NCI-H1048 (cell line): ENCODE results near the gene SLC25A28.

Experiments
- DNase-seq: peaks from one replicate; lab custom pipeline; 2025; lab: John Stamatoyannopoulos, UW

Gene SLC25A28

GRCh38 chr10:99583687-99584086, 36.6 kb downstream of the SLC25A28 start:
- no peak for DNase-seq

DNA sequence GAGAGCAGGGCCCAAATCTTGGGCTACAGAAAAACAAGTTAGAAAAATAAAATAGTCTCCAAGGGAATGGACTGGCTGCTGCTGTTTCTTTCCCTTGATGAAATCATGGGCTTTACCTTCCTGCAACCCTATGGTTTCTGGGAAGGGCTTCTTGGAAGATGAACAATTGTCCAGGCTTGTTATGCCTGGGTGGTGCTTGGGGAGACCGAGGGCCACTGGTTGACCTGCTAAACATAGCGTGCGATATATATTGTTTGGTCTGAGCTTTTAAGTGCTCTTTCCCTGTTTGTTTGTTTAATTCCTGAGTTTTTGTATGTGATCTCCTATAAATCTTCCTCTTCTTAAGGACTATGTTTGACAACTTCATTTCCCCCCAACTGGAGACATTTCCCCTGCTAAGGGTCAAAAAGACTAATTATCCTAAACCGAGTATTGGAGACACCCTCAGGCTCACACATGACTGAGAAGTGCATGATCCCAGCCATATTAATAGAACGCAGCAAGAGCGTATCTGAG, 37.9 kb downstream of the SLC25A28 start:
- DNase-seq: no peak

GRCh38 chr10:99579971-99580370, 40.3 kb downstream of the SLC25A28 start:
- no peak for DNase-seq

DNA sequence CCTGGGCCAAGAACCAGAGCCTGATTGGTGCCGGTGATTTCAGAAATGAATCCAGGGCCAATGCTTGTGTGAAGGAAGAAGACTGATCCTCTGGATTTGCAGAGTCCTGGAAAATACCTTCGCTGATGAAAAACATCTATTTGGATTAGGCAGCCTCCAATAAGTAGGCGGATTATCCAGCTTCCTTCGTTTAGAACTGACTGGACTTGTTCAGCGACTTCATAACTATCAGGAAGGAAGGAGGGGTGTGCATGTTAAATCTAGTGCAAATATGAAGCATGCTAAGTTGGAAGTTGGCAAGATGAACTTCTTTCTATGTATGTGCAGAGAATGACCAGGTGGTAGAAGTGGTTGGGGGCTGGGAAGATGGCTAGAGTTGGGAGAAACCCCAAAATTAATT, 46.4 kb downstream of the SLC25A28 start:
- no peak for DNase-seq

DNA sequence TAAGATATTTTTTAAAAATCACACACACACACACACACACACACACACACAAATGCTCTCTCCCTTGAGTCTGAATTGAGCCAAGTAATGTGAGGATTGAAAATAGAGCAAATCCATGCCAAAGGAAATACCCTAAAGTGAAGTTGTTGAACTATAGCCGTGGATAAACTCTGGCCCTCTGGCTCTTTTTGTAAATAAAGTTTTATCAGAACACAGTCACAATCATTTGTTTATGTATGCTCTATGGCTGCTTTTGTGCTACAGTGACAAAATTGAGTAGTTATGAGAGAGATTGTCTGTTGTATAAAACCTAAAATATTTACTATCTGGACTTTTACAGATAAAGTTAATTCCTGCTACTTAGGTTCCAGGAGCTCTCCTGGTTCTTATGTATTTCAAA, 48.4 kb downstream of the SLC25A28 start:
- DNase-seq: no peak

DNA sequence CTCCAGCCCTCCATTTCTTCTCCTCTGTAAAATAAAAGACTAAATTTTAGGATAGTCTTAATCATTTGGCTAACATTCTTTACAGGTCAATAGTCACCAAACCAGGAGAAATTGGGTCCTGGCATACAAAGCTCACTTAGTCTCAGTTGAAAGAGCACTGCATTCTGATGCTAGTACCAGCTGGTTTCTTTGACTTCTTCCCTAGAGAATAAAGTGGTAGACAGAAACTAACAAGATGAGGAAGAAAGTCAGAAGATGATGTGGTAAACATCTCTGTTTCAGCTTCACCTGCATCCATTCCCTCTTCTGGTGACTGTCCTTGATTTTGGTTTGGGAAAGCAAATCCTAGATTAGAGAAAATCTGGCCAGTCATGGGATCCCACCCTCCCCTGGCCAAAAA, 50.3 kb downstream of the SLC25A28 start:
- no peak for DNase-seq

DNA sequence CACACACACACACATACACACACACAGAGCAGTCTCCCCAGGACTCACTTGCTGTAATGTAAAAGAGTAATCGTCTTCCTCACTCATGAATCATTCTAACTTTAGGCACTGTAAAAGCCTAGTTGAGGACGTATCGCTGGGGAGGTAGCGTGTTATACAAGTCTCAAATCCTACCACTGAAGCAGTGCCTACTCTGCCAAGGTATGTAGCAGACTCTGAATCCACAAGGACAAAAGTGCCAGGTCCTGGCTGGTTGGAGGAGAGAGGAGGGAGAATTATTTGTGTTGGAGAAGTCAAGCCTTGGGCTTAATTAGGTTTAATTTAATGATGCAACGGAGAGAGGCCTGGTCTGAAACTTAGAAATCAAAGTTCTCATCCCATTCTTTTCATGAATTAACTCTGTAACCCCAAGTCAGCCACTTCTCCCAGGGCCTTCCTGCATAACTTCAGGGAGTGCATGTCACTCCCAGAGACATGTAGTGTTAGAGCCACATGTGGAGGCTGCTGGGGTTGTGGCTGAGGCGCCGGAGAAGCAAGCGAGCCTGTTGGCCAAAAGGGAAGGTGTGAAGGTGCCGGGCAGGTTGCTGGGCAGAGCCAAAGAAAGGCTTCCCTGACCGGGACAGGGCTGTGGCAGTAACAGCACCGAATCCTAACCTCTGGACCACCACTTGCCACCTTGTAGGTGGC, 50.8 kb downstream of the SLC25A28 start:
- no peak for DNase-seq

GRCh38 chr10:99565166-99565565, 55.1 kb downstream of the SLC25A28 start:
- DNase-seq: no peak

GRCh38 chr10:99564361-99564760, 55.9 kb downstream of the SLC25A28 start:
- DNase-seq: no peak

DNA sequence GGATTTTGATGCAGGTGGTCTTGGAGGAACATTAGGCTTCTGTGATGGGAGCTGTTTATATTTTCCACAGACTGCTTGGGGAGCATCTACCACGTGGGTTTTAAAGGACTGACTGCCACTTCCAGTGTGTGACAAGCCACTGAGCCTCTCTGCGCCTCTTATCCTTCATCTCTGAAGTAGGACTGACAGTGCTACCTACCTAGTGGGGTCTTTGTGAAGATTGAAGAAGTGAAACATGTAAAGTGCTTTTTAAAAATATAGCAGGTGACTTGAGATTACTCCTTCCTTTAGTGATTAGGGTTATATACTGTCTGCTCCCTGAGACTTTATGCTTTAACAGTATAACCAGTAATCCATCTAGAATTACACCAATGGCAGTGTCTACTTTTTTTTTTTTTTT, 57.6 kb downstream of the SLC25A28 start:
- DNase-seq: no peak
